Activated B cell treated with CpG ODN at 0.5 μM for 24 hours (primary cell): Measurements from ENCODE around the gene PLD3. TPM values are rescaled to one million over a fixed set of nuclear protein-coding genes. Genes with fewer than 3 reads are reported as not detected.

ENCODE experiments used
- ATAC-seq: fragments of 200-7000 bp; cut with Tn5 transposase; one replicate; pipeline ENCODE4 v1.10.0; 2021; ENCODE audit warnings: low read depth, mild to moderate bottlenecking, moderate library complexity
- CTCF ChIA-PET: fragments of 350-600 bp; sonication (Branson Sonifier 250); formaldehyde crosslinking; loops from one replicate; lab custom pipeline; 2021; ENCODE audit warnings: antibody characterized with exemption; lab: Charles Lee
- POLR2A ChIA-PET: fragments of 350-600 bp; sonication (Branson Sonifier 250); formaldehyde crosslinking; loops from one replicate; lab custom pipeline; 2021; ENCODE audit warnings: antibody characterized with exemption; lab: Charles Lee
- DNase-seq: peaks from one replicate; pipeline ENCODE4 v3.0.0; 2022
- H3K27ac Mint-ChIP-seq: one replicate; pipeline ENCODE4 v1.8.0; 2020; ENCODE audit warnings: mixed read lengths
- H3K27me3 Mint-ChIP-seq: one replicate; pipeline ENCODE4 v1.8.0; 2021; ENCODE audit warnings: mixed read lengths
- H3K36me3 Mint-ChIP-seq: one replicate; pipeline ENCODE4 v1.8.0; 2021; ENCODE audit warnings: low read depth, mixed read lengths
- H3K4me1 Mint-ChIP-seq: one replicate; pipeline ENCODE4 v1.8.0; 2021; ENCODE audit warnings: mixed read lengths
- H3K4me3 Mint-ChIP-seq: one replicate; pipeline ENCODE4 v1.8.0; 2020; ENCODE audit warnings: mild to moderate bottlenecking, mixed read lengths
- H3K9me3 Mint-ChIP-seq: one replicate; pipeline ENCODE4 v1.8.0; 2020; ENCODE audit warnings: mixed read lengths
- intact Hi-C: fragments of 100-400 bp; cut with micrococcal nuclease; formaldehyde crosslinking; loops from one replicate; pipeline ENCODE4 v1.15.1; 2024
- total RNA-seq: library from RNA; stranded (reverse); gene quantifications from 2 replicates; pipeline ENCODE4 v1.2.3, GENCODE V29; 2022
- TF ChIP-seq, protein P1 (sequence below): fragments of 200-600 bp; IDR thresholded peaks from one replicate; pipeline ENCODE4 v1.8.0; 2022; ENCODE audit warnings: antibody characterized with exemption, mild to moderate bottlenecking

The PLD3 gene
- total RNA-seq, 1 donor from 2014 or later, result 37.8 TPM

- TF ChIP-seq, protein P1, sequence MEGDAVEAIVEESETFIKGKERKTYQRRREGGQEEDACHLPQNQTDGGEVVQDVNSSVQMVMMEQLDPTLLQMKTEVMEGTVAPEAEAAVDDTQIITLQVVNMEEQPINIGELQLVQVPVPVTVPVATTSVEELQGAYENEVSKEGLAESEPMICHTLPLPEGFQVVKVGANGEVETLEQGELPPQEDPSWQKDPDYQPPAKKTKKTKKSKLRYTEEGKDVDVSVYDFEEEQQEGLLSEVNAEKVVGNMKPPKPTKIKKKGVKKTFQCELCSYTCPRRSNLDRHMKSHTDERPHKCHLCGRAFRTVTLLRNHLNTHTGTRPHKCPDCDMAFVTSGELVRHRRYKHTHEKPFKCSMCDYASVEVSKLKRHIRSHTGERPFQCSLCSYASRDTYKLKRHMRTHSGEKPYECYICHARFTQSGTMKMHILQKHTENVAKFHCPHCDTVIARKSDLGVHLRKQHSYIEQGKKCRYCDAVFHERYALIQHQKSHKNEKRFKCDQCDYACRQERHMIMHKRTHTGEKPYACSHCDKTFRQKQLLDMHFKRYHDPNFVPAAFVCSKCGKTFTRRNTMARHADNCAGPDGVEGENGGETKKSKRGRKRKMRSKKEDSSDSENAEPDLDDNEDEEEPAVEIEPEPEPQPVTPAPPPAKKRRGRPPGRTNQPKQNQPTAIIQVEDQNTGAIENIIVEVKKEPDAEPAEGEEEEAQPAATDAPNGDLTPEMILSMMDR, result no peak
- DNase-seq, result no peak
Measured at GRCh38 chr19:40393894-40394815, 45.7 kb downstream of the PLD3 start.

GRCh38 chr19:40394816-40395210 is 46.3 kb downstream of the PLD3 start:
- ChIA-PET POLR2A (no interaction called here), CTCF (no interaction called here)
- TF ChIP-seq, protein P1, result no peak

More at GRCh38 chr19:40393894-40394815, 45.7 kb downstream of the PLD3 start:
- intact Hi-C loops, result no loop called here
- H3K4me3 Mint-ChIP-seq, result no peak overlapping the region
- H3K36me3 Mint-ChIP-seq, result no peaks in the 10 kb centered on the region
- no peak for ATAC-seq
- no peaks in the 10 kb centered on the region for H3K9me3 Mint-ChIP-seq
- ChIA-PET POLR2A (no interaction called here), CTCF (no interaction called here)
- H3K27ac Mint-ChIP-seq, result no peak overlapping the region
- peaks cover 6% of the 10 kb centered on the region for H3K4me1 Mint-ChIP-seq
- peaks cover 8% of the 10 kb centered on the region for H3K27me3 Mint-ChIP-seq

GRCh38 chr19:40395956-40396355 is 47.5 kb downstream of the PLD3 start:
- TF ChIP-seq, protein P1, result no peak
- no peaks in the 10 kb centered on the region for H3K9me3 Mint-ChIP-seq
- no peak overlapping the region for H3K4me3 Mint-ChIP-seq
- intact Hi-C loops, result no loop called here
- H3K27me3 Mint-ChIP-seq, result peaks cover 7% of the 10 kb centered on the region
- POLR2A ChIA-PET, result no interaction called here
- DNase-seq (no peak), ATAC-seq (no peak)
- H3K27ac Mint-ChIP-seq, result no peak overlapping the region
- peaks cover 6% of the 10 kb centered on the region for H3K4me1 Mint-ChIP-seq
- CTCF ChIA-PET, result interaction anchor here (0.6 kb wide), 1 partner anchor 177 kb away, joined by 4 read pairs; no protein-coding TSS in a partner anchor
- H3K36me3 Mint-ChIP-seq, result no peaks in the 10 kb centered on the region

More at GRCh38 chr19:40394816-40395210, 46.3 kb downstream of the PLD3 start:
- ATAC-seq, result no peak
- Mint-ChIP-seq H3K36me3 (no peaks in the 10 kb centered on the region), H3K9me3 (no peaks in the 10 kb centered on the region), H3K27ac (no peak overlapping the region), H3K4me3 (no peak overlapping the region), H3K27me3 (peaks cover 11% of the 10 kb centered on the region), H3K4me1 (peaks cover 6% of the 10 kb centered on the region)
- DNase-seq, result no peak
- intact Hi-C loops, result no loop called here

DNA sequence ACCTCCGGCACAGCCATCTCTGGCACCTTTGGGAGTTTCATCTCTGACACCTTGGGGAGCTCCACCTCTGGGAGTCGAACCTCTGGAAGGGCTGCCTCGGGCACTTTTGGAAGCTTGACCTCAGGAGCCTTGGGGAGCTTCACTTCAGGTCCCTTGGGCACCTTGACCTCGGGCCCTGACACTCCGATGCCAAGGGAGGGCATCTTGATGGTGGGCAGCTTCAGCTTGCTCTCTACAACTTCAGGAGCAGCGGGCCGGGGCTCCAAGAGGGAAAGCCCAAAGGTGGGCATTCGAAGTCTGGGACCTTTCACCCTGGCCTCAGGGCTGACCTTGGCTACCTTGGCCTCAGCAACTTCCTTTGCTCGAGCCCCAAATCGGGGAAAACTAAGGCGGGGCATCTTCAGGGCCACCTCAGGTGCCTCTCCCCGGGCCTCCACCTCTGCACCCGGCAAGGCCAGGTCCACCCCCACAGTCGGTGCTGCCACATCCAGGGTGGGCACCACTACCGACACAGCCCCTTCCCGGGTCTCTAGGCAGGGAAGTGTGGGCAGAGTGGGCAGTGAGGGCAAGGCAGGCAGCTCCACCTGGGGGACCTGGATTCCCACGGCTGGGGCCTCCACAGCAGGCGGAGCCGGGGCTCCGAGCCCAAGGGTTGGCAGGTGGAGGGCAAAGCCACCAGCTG is 48.5 kb downstream of the PLD3 start:
- Mint-ChIP-seq H3K36me3 (no peaks in the 10 kb centered on the region), H3K4me1 (peaks cover 6% of the 10 kb centered on the region), H3K27ac (no peak overlapping the region), H3K27me3 (peaks cover 7% of the 10 kb centered on the region), H3K9me3 (no peaks in the 10 kb centered on the region), H3K4me3 (no peak overlapping the region)
- ChIA-PET CTCF (no interaction called here), POLR2A (no interaction called here)
- ATAC-seq, result no peak
- TF ChIP-seq, protein P1, result no peak
- intact Hi-C loops, result no loop called here
- DNase-seq, result no peak

DNA sequence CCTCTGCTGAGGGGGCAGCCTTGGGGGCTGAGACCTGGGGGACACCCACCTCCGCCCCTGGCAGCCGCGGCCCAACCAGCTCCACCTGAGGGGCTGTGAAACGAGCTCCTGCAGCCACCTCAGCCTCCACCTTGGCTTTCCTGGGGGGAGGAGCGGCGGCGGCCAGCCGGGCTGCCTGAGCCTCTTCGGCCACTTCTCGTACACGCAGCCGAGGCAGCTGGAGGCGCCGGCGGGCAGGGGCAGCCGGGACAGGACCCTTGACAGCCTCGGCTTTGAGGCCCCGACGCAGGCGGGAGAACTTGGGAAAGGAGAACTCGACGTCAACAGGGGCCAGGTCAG is 49.0 kb downstream of the PLD3 start:
- ChIA-PET POLR2A (no interaction called here), CTCF (no interaction called here)
- Mint-ChIP-seq H3K36me3 (no peaks in the 10 kb centered on the region), H3K4me1 (peaks cover 6% of the 10 kb centered on the region), H3K9me3 (no peaks in the 10 kb centered on the region), H3K27ac (no peak overlapping the region), H3K27me3 (peaks cover 7% of the 10 kb centered on the region), H3K4me3 (no peak overlapping the region)
- DNase-seq, result no peak
- TF ChIP-seq, protein P1, result no peak
- no peak for ATAC-seq
- intact Hi-C loops, result no loop called here
